COR-L47 (cell line): ENCODE data around the gene S100A7.

Source experiments
- DNase-seq: peaks from one replicate; lab custom pipeline; 2025; lab: John Stamatoyannopoulos, UW

The S100A7 gene

GRCh38 chr1:153460551-153460950 lies at the start of gene S100A7:
Gene S100A7 (minus strand): TSS chr1:153460651. CDS start chr1:153459013, 1,638 bp downstream.
- DNase-seq = no peak

DNA sequence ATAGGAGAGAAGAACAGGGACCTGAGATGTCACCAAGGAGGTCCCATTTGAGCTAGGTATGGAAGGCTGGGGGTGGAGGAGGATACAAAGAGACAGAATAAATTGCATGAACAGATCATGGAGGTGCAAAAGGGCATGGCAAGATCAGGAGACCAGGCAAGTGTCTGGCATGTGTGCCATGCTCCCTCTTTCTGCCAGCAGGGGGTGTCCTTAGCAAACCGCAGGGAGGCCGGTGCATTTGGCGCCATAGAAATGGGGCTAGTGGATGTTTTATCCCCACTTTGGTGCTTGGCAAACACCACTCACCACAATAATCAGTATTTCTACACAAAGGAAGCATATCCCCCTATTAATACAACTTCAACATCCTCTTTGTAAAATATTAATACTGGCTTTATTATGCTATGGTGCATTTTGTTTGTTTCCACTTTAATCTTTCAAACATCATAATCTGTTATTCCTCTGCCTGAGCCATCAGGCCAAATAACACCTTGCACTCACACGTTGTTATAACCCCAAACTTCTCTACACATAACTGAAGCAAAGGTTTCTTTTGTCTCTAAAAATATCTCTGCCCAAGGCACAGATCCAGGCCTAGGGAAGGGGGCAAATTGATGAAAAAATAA lies 49.4 kb upstream of the S100A7 start:
- DNase-seq = peak; percentile 47

DNA sequence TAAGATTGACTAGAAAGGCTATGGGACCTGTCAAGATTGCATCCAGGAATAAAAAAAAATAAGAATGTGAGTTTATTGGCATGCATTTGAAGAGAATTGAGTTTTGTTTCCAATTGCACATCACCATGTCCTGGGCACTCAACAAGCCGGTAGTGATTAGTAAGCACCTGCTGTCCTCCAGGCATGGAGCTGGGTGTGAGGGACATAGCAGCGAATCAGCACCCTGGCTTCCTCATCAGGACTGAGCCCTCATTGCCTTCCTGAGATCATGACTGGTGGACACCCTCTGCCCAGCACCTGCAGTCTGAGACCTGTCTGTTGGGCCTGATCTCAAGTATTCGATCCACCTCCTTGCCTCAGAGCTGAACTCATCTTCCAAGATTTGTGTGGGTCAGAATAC lies 48.6 kb upstream of the S100A7 start:
- DNase-seq = no peak

- no peak for DNase-seq
These were observed 47.6 kb upstream of the S100A7 start for GRCh38 chr1:153507926-153508583.

DNA sequence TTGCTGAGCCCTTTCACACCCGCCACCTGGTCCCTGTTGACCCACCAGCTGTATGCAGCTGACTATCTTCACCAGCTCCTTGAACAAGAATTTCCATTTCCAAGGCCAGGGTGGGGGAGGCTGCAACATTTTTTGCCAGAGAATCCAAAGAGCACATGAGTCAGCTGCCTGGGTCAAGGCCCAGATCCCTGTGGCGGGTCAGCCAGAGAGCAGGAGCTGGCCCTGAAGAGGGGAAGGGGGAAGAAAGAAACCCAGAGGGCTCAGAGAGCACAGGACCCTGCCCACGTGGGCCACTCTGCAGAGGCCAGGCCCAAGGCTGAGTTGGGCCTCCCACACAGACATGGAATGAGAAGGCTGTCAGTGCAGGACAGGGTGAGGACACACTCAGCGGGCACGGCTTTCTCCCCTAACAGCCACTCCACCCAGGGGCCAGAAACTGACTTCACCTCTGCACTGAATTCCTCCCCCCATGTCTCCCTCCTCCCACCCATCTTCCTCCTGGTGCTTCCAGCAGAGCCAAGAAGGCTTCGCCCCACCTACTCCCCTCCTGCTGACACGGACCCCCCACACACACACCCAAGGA lies 46.5 kb upstream of the S100A7 start:
- no peak for DNase-seq

DNA sequence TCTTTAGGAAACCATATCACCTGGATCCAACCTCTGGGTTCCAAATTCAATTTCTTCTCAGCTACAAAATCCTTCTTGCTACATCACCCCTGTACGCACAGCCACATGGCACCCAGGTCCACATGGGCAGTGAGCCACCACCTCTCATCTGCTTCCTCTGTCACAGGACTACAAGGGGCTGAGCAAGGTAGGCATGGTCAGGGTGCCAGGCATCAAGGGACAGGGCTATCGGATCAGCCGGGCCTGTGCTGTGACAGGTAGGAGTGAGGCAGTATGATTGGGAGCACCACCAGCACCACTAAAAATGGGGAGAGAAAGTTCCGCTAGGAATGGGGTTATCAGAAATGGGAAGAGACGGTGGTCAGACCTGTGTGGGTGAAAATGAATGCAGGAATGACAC lies 45.9 kb upstream of the S100A7 start:
- DNase-seq = no peak

DNA sequence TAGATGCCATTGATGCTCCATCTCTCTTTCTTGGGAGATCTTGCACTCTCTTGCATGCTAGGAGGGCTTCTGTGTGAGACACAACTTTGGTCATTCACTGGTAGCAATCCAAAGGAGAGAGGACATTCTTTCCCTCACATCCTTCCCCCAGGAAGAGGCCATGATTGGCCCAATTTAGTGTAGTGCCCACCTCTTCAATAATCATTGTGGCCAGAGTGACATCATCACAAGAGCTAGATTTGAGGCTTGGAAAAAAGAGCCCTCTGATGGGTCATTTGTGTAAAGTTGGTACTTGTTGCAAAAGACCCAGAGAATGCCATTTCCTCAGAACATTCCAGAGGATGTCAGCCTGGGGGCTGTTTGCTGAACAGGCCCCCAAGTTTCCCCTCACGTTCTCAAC lies 45.1 kb upstream of the S100A7 start:
- no peak for DNase-seq

DNA sequence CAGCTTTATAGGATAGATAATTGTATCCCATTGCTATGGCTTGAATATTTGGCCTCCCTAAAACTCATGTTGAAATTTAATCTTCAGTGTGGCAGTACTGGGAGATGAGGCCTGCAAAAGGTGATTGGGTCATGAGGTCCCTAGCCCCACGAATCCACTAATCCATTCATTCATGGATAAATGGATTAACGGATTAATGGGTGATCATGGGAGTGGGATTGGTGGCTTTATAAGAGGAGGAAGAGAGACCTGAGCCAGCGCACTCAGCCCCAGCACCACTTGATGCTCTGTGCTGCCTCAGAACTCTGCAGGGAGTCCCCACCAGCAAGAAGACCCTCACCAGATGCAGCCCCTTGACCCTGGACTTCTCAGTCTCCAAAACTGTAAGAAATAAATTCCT lies 43.3 kb upstream of the S100A7 start:
- DNase-seq = no peak

DNA sequence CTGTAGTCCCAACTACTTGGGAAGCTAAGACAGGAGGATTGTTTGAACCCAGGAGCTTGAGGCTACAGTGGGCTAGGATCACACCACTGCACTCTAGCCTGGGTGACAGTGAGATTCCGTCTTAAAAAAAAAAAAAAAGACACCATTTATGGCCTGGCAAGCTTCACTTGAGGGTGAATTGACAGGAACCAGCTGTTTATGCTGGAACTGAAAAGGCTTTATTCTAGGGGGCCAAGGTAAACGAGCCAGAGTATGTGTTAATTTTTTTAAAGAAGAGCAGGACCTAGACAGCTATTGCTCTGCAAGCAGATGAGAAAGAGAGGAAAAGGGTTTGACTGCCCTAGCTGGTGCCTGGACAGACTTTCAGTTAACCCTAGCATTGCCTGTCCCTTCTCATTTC lies 38.3 kb upstream of the S100A7 start:
- DNase-seq = no peak

- no peak for DNase-seq
These were observed 35.1 kb upstream of the S100A7 start for GRCh38 chr1:153495536-153495935.

- peak; percentile 80 for DNase-seq
These were observed 34.6 kb upstream of the S100A7 start for GRCh38 chr1:153494976-153495535.

DNA sequence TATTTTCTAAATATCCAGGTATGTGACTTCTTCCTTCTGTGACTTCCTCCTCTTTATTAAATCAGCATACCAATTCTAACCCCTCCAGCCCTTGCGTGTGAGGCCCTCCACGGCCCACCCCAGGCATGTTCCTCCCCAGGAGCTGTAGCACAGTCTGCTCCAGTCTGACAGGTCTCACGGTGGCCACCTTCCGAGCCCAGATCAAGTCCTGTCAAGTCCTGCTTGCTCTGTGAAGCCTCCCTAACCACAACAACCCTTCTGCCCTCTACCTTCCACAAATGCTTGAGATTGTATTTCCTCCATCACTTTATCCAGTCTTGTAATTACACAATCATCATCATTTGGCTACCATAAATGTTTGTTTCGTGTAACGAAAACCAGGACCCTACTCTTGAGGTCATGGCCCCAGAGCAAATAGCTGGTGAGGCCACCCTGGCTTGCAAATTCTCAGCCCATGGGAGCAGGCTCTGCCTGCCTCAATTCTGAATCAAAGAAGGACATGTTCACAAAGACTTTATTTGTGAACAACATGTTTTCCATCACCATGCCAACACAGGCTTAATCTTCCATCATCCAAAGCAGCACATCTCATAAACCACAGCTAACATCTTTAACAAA lies 33.0 kb upstream of the S100A7 start:
- no peak for DNase-seq

DNA sequence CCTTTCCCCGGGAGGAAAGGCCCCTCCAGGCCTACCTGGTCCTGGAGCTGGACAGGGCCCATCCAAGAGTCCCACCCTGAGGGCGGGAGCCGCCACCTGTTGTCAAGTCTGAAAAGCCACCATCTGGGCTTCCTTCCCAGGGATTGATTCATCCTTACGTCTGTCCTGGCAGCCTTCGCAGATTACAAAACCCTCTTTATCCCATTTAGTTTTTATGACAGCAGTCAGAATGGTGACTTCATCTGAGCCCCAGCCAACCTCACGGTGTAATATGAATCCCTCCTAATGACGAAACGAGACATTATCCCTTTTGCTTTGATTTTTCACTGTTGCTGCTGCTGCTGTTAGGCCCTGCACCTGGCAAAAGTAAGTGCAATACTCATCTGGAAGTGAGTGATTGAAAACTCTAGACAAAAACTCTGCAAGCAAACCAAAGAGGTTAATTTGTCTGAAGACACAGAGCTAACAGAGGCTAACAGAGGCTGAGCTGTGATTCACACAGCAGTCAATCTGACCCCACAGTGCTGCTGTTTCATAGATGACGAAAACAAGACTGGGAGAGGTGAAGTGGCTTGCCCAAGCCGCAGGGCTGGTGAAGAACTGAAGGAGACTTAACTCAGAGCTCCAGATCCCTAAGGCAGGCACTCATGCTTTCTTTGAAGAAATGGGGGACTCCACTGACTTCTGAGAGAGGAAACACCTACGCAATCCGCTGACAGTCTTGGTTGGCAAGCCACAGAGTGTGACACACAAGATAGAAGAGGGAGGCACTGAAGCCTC lies 30.0 kb upstream of the S100A7 start:
- DNase-seq = peak; percentile 57

DNA sequence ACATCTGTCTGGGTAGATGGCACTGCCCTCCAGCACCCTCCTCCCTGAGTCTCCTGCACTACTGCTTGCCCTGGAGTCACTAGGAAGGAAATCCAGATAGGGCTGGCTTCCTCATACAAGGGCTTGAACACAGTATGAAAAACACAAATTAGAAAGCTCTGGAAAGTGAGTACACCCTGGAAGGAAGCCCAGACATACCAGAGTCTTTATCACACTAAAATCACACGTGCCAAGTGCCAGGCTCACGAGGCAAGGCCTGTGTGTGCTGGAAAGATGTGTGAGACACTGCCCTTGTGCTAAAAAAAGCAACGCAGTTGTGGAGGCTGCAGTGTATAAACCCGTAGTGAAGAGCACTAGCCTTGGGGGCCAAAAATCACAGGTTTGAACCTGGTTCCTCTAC lies 28.3 kb upstream of the S100A7 start:
- DNase-seq = no peak

DNA sequence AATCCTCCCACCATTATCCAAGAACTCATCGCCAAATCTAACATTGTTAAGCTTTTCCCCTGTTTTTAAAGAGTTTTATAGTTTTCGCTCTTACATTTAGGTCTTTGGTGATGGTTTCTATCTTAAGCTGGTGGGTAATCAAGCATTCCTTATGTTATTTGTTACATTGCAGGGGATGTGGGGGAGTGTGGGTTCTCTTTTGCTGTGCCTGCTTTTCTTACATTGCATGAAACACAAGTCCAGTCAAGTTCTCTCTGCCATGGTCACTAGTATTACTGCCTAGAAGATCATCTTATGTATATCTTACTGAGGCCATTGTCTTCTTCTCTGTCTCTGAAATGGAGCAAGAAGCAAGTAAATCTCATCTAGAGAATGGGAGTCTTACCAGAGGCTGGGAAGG lies 27.3 kb upstream of the S100A7 start:
- DNase-seq = no peak

- peak; percentile 96 for DNase-seq
These were observed 25.4 kb upstream of the S100A7 start for GRCh38 chr1:153485863-153486262.

DNA sequence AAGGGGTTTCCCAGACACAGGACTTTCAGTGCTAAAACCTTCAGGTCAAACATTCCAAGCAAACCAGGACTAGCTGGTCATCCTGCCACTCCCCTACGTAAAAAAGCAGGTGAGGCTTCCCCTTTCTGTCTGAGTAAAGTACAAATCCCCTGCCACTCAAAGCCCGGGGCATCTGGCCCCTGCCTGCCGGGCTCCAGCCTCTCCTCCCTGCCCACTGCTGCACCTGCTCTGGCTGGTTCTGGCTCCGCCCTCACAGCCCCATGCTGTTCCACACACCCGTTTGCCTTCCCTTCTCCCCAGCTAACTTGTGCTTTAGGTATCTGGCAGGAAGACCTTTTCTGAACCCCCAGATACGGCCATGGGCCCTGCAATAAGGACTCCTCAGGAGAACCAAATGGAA lies 23.3 kb upstream of the S100A7 start:
- peak; percentile 89 for DNase-seq

DNA sequence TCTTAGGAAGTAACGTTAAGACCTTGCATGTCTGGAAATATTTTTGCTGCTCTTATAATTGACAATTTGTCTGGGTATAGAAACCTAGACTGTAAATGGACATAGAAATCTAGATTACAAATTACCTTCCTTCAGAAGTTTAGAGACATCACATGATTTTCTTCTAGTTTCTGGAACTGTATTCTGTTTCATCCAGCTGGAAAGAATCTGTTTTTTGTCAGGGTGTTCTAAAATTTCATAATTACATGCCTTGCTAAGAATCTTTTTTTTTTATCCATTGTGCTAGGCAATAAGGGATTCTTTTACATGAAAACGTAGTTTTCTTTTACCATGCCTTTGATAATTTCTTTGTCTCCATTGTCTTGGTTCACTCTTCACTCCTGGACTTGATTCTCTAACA lies 20.7 kb upstream of the S100A7 start:
- DNase-seq = no peak

DNA sequence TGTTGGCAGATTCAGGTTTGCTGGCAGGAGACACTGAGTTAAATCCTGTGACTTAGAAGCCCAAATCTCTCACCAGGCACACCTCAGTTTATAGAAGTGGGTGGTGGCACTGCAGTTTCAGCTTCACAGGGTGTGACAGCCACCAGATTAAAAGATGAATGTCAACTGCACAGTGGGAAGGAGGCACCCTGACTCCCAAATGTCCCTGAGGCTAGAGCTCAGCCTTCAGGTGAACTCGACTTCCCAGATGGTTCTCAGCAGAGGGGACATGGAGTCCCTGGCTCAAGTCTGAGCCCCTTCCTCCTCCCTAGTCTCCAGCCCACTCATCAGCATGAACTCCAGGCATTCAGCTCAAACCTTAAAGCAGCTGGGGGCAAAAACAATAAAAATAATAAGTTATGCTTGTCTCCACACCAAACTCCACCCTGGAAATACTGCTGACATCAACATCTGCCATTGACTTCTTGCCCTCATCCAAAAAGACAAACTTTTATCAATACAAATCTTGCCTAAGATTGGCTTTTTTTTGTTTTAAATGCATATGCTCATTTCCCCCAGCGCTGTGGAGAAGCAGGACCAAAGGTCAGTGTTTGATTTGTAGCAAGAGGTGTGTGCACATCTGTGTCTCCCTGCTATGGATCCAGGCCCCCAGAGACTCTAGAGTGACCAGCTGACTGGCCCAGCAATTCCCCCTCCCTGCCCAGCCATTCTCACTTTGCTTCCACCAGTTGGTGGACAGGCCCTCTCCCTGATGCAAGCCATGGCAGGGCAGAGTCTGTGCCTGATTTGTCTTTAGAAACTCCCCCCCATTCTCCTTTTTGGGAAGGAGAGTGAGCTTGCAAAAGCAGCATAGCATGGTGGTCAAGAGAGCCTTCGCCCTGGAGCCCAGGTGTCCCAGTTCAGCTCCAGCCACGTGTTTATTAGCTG lies 18.5 kb upstream of the S100A7 start:
- no peak for DNase-seq

DNA sequence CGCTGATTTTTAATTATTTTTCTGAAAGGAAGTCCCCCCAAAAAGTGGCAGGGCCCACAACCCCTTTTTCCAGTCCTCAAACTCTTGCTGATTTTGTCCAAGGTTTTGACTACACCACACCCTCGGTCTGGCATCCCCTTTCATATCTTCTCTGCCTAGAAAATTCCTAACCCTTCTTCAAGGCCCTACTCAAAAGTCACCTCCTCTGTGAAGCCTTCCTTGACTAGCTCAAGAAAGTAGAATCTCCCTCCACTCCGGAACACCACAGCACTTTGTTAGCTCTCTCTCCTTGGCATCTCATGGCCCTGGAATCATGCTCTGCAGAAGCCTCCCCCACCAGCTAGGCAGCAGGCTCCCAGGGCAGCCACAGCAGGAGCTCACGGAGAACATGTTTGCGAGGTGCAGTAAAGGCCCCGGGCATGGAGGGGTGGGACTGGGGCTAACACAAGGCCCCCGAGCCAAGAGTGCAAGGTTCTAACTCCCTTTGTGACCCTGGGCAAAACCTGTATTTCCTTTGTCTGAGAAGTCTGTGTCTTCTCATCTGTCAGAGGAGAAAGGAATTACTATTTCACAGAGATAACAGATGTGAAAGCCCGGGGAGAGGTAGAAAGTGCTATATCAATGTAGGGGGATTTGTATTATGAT lies 17.7 kb upstream of the S100A7 start:
- DNase-seq = no peak
